Stimulated activated CD4-positive, alpha-beta T cell treated with anti-CD3 and anti-CD28 coated beads, Interleukin-4, amount 100 ng/mL, for 24 hours (primary cell): ENCODE measurements around the gene DGCR6L.
"Not testable (repeated sequence)": the region's sequence is repeated elsewhere in the genome, so short reads cannot be mapped to it uniquely, and the experiment has no call there.

Experiments
- DNase-seq: peaks from one replicate; pipeline ENCODE4 v3.0.0-alpha.2; 2020

The DGCR6L gene

GRCh38 chr22:20319745-20320658 lies at the start of gene DGCR6L:
Gene DGCR6L, minus strand, starts transcription at chr22:20320060. Its CDS starts 72 bp downstream, at chr22:20319988.
- peak; percentile 97 for DNase-seq

DNA sequence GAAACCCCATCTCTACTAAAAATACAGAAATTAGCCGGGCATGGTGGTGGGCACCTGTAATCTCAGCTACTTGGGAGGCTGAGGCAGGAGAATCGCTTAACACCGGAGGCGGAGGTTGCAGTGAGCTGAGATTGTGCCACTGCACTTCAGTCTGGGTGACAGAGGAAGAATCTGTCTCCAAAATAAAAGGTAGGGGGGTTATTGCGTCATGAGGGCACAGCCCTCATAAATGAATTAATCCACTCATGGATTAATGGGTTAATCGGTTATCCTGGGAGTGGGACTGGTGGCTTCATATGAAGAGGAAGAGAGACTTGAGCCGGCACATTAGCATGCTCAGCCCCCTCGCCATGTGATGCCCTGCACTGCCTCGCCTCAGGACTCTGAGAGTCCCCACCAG lies 49.0 kb upstream of the DGCR6L start:
- DNase-seq, result not testable (repeated sequence)

DNA sequence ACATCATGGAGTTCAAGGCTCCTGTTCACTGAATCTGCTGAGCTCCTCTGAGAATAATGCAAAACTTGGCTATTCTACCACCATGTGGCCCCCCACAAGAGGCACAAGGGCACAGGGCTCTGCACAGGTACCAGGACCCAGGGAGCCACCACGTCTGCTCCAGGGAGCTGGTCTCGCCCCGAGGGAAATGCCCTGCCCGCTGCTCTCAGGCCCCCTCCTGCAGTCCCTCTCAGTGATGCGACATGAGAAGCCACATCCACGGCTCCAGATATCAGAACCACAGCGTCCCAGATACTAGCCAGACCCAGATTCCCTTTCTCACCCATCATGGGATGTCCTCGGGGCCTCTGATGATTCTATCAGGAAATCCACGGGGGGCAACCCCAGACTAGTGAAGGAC lies 47.0 kb upstream of the DGCR6L start:
- not testable (repeated sequence) for DNase-seq

- not testable (repeated sequence) for DNase-seq
Measured at GRCh38 chr22:20364335-20365260, 44.7 kb upstream of the DGCR6L start.

GRCh38 chr22:20362403-20362802 lies 42.5 kb upstream of the DGCR6L start:
- DNase-seq, result not testable (repeated sequence)

DNA sequence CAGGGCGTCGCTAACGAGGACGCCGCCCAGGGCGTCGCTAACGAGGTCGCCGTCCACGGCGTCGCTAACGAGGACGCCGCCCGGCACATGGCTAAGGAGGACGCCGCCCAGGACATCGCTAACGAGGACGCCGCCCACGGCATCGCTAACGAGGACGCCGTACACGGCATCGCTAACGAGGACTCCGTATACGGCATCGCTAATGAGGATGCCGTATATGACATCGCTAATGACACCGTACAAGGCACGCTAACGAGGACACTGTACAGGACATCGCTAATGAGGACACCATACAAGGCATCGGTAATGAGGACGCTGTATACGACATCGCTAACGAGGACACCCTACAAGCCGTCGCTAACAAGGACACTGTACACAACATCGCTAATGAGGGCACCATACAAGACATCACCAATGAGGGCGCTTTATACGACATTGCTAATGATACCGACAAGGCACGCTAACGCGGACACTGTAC lies 41.9 kb upstream of the DGCR6L start:
- not testable (repeated sequence) for DNase-seq

- not testable (repeated sequence) for DNase-seq
Measured at GRCh38 chr22:20360866-20361751, 41.2 kb upstream of the DGCR6L start.

DNA sequence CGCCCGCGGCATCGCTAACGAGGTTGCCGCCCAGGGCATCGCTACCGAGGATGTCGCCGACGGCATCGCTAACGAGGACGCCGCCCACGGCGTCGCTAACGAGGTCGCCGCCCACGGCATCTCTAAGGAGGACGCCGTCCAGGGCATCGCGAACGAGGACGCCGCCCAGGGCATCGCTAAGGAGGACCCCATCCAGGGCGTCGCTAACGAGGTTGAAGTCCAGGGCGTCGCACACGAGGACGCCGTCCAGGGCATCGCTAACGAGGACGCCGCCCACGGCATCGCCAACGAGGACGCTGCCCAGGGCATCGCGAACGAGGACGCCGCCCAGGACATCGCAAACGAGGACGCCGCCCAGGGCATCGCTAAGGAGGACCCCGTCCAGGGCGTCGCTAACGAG lies 40.4 kb upstream of the DGCR6L start:
- not testable (repeated sequence) for DNase-seq

- not testable (repeated sequence) for DNase-seq
Measured at GRCh38 chr22:20358503-20359239, 38.8 kb upstream of the DGCR6L start.

GRCh38 chr22:20357967-20358366 lies 38.1 kb upstream of the DGCR6L start:
- DNase-seq, result not testable (repeated sequence)

DNA sequence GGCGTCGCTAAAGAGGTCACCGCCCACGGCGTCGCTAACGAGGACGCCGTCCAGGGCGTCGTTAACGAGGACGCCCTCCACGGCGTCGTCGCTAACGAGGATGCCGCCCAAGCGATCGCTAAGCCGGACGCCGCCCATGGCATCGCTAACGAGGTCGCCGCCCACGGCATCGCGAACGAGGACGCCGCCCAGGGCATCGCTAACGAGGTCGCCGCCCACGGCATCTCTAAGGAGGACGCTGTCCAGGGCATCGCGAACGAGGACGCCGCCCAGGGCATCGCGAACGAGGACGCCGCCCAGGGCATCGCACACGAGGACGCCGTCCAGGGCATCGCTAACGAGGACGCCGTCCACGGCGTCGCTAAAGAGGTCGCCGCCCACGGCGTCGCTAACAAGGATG lies 37.0 kb upstream of the DGCR6L start:
- DNase-seq, result not testable (repeated sequence)

- DNase-seq, result not testable (repeated sequence)
Measured at GRCh38 chr22:20355939-20356636, 36.2 kb upstream of the DGCR6L start.

GRCh38 chr22:20354238-20354975 lies 34.5 kb upstream of the DGCR6L start:
- no peak for DNase-seq

DNA sequence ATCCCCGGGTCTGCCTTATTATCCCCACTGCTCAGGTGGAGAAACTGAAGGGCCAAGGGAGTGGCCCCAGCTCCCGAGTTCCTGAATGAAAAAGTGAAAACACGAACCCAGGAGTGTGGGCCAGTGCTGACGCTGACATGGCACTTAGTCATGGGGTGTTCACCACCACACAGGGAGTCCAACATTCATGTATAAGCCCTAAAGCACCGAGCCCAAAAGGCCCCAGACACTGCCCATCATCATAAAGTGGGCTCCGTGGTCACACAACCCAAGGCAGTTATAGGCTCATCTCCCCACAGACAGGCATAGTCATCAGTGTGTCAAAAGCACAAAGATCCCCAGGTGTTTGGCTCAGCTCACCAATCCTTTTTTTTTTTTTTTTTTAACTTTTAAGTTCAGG lies 32.7 kb upstream of the DGCR6L start:
- DNase-seq, result not testable (repeated sequence)

DNA sequence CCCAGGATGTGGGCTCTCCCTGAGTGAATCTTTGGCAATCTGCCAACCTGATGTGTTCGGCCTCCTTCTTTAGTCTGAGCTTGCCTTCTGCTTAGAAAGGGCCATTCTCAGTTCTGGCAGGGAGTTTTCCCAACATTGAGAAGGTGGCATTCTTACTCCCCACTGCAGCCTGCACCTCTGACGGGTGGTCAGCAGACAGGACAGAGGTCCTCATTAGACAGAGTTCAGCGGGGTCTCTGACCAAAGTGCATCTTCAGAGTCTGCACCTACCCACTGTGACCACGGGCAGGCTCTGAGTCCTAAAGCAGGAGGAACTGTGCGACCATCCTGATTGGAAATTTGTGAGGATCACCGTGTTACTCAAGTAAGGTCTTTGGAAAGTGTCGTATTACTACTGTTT lies 26.7 kb upstream of the DGCR6L start:
- DNase-seq, result not testable (repeated sequence)

DNA sequence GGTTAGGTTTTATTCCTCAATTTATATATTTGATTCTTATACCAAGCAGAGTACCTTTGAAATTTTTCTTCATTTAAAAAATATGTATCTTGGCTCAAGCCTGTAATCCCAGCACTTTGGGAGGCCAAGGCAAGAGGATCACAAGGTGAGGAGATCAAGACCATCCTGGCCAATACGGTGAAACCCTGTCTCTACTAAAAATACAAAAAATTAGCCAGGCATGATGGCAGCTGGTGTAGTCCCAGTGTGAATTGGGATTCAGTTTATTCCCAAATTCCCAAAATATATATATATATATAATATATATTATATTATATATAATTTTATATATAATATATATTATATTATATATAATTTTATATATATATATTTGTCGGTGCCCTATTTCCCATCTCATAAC lies 18.4 kb upstream of the DGCR6L start:
- not testable (repeated sequence) for DNase-seq

GRCh38 chr22:20337807-20338206 lies 17.9 kb upstream of the DGCR6L start:
- not testable (repeated sequence) for DNase-seq

- DNase-seq, result not testable (repeated sequence)
Measured at GRCh38 chr22:20336561-20336960, 16.7 kb upstream of the DGCR6L start.

- DNase-seq, result not testable (repeated sequence)
Measured at GRCh38 chr22:20328569-20328930, 8.7 kb upstream of the DGCR6L start.

DNA sequence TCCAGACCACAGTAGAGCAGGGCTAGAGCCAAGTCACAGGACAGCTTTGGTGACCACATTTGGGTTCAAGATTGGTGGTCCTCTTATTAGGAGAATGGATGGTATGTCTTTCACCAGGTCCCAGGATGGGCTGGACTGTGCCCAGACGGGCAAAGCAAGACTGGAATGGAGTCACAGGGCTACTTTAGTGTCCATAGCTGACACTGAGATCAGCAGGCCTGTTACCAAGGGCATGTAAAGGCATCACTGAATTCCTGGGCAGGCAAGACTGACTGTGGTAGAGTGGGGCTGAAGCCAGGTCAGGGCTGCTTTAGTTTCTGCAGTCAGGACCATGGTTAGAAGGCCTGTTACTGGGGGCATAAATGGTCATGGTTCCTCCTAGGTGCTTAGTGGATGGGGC lies 6.1 kb upstream of the DGCR6L start:
- DNase-seq, result not testable (repeated sequence)
